NB4 (cell line): Measurements from ENCODE around the gene PLXNA2.

Experiments used
- DNase-seq: peaks from one replicate; pipeline ENCODE4 v3.0.0; 2010; ENCODE audit warnings: low read depth
- H3K4me3 ChIP-seq: one replicate; pipeline ENCODE4 v1.5.1; 2011; ENCODE audit warnings: mild to moderate bottlenecking, low read depth, low read length, moderate library complexity
- MYC ChIP-seq: IDR thresholded peaks from 2 replicates; pipeline ENCODE4 v1.6.1; 2011; ENCODE audit warnings: low read depth, low read length
- POLR2A ChIP-seq: IDR thresholded peaks from 2 replicates; pipeline ENCODE4 v1.6.1; 2011; ENCODE audit warnings: mild to moderate bottlenecking; ENCODE audit not compliant: insufficient read length; ENCODE audit errors: extremely low read depth
- TF ChIP-seq, protein P1 (sequence below): IDR thresholded peaks from one replicate; pipeline ENCODE4 v1.5.1; 2012; ENCODE audit warnings: low read depth, low read length
- TF ChIP-seq, protein P2 (sequence below): IDR thresholded peaks from 2 replicates; pipeline ENCODE4 v1.6.1; 2011; ENCODE audit warnings: low read depth, low read length

Gene PLXNA2

DNA sequence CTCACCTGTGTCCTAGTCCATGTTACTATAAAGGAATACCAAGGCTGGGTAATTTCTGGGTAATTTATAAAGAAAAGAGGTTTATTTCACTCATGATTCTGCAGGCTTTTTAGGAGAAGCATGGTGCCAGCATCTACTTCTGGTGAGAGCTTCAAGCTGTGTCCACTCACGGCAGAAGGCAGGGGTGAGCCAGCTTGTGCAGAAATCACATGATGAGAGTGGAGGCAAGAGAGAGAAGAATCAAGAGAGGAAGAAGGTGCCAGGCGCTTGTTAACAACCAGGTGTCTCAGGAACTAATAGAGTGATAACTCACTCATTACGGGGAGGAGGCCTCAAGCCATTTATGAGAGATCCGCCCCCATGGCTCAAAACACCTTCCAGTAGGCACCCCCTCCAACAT, 265.7 kb downstream of the PLXNA2 start:
- no peak for DNase-seq
- TF ChIP-seq, protein P1, sequence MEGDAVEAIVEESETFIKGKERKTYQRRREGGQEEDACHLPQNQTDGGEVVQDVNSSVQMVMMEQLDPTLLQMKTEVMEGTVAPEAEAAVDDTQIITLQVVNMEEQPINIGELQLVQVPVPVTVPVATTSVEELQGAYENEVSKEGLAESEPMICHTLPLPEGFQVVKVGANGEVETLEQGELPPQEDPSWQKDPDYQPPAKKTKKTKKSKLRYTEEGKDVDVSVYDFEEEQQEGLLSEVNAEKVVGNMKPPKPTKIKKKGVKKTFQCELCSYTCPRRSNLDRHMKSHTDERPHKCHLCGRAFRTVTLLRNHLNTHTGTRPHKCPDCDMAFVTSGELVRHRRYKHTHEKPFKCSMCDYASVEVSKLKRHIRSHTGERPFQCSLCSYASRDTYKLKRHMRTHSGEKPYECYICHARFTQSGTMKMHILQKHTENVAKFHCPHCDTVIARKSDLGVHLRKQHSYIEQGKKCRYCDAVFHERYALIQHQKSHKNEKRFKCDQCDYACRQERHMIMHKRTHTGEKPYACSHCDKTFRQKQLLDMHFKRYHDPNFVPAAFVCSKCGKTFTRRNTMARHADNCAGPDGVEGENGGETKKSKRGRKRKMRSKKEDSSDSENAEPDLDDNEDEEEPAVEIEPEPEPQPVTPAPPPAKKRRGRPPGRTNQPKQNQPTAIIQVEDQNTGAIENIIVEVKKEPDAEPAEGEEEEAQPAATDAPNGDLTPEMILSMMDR = no peak
- TF ChIP-seq POLR2A (no peak), MYC (no peak)
- TF ChIP-seq, protein P2, sequence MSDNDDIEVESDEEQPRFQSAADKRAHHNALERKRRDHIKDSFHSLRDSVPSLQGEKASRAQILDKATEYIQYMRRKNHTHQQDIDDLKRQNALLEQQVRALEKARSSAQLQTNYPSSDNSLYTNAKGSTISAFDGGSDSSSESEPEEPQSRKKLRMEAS = no peak
- no peak overlapping the region for H3K4me3 ChIP-seq

DNA sequence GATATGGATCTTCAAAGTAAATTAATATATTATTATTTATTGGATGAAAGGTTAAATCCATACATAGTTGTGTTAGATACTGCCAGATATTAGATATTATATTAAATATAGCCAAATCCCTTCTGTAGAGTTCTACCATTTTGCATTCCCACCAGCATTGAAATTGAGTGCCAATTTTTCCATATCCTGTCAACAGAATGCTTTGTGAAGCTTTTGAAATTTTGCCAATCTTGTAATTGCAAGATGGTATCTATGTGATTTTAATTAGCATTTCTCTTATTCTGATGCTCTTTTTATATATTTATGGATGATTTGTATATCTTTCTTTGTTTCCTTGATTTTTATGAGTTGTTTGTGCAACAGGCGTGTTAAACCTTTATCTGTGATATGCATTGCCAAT, 266.3 kb downstream of the PLXNA2 start:
- TF ChIP-seq, protein P1 = no peak
- TF ChIP-seq, protein P2 = no peak
- TF ChIP-seq MYC = no peak
- no peak for TF ChIP-seq POLR2A
- no peak for DNase-seq

DNA sequence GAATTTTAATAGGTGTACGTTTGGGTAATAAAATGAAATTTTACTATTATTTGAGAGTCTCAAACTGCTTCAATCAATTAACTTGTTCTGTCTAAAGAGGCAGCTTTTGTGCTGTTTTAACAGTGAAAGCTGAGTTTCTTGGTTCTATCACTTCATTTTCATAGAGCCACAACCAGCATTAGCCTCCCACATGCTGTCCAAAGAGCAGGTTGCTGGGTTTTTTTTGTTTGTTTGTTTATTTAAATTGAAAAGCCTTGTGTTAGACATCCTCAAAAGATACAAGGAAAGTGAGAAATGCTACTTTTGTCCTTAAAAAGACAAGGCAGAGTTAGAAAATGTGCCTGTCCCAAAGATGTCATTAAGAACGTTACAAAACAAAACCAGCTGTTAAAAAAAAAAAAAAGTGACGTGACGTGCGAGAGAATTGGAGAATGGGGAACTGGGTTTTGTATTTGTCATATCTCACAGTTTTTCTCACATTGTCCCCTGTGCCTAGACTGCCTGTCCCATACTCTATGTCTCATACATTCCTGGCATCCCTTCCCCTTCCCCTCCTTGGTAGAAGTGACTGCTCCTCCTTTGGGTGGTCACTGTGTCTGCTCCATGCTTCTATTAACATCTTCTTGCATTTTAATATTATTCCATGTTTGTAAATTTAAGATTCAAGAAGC, 270.2 kb downstream of the PLXNA2 start:
- TF ChIP-seq POLR2A = no peak
- TF ChIP-seq MYC = no peak
- TF ChIP-seq, protein P1 = no peak
- TF ChIP-seq, protein P2 = no peak
- DNase-seq = peak; percentile 13
- no peak overlapping the region for H3K4me3 ChIP-seq

More for the DNA sequence above, 266.3 kb downstream of the PLXNA2 start:
- no peak overlapping the region for H3K4me3 ChIP-seq

DNA sequence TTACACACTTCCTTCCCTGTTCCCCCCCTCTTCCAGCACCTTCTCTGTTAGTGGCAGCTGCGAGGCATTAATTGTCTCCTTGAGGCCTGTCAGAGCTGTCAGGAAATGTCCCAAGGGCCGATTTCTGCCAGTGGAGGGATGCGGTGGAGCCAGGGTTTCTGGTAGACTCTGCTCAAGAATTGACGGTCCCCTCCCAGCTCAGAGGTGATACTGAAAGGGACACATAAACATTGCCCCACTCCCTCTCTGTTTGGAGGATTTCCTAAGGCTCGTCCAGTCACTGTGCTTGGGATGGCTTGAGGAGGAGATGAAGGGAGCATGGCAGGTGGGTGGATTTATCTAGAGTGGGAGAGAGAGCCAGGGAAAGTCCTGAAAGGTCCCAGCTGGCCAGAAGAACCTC, 271.8 kb downstream of the PLXNA2 start:
- DNase-seq = no peak
- H3K4me3 ChIP-seq = no peak overlapping the region
- TF ChIP-seq, protein P2 = no peak
- TF ChIP-seq, protein P1 = no peak
